ENCODE results near the gene TAS2R19. TPM values are rescaled to one million over a fixed set of nuclear protein-coding genes. Genes with fewer than 3 reads are reported as not detected.
"Not testable (repeated sequence)": the region's sequence is repeated elsewhere in the genome, so short reads cannot be mapped to it uniquely, and the experiment has no call there.

Gene TAS2R19
- polyA plus RNA-seq, 4 donors: 0.09 to 0.49 TPM; not detected in 2

DNA sequence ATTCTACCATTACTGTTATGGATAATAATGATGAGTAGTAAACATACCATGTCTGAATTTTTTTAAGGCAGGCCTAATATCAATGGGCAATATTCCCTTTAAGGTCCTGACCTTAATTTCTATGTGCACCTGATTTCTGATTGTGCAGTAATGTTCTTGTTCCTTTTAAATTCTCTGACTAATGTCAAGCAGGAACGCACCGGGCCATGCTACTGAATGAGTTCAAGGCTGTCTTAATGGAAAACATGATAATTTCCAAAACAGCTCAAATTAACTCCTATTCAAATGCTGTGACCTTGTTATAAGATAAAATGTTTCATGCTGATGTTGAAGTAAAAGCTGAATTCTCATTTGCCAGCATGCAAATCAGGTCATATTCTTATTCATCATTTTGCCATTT, 32.9 kb upstream of the TAS2R19 start:
- FAIRE-seq (no peak), DNase-seq (no peak)
- Histone ChIP-seq H3K9me3 (ENCODE audit: control insufficient read depth in 2 of 2, insufficient read depth in 1 of 2, low read depth in 1 of 2, low read length in 1 of 2) (peaks cover 0 to 8% of the 10 kb centered on the region in 2 donors), H3K4me1 (ENCODE audit: control insufficient read depth in 3 of 3, insufficient read depth in 2 of 3, low read depth in 1 of 3, low read length in 2 of 3) (no peaks in the 10 kb centered on the region), H3K36me3 (ENCODE audit: control insufficient read depth in 3 of 3, insufficient read depth in 2 of 3, low read depth in 1 of 3, low read length in 3 of 3) (no peaks in the 10 kb centered on the region), H3K4me3 (ENCODE audit: low read depth in 1 of 3, low read length in 3 of 3) (no peak overlapping the region), H3K27ac (ENCODE audit: low read depth in 1 of 3, low read length in 2 of 3) (no peak overlapping the region), H3K27me3 (ENCODE audit: control insufficient read depth in 3 of 3, insufficient read depth in 3 of 3, low read length in 3 of 3) (no peaks in the 10 kb centered on the region)
- WGBS, 3 donors: 97 to 98% (median 98%) methylated on average over 2 of the region's 2 CpGs

DNA sequence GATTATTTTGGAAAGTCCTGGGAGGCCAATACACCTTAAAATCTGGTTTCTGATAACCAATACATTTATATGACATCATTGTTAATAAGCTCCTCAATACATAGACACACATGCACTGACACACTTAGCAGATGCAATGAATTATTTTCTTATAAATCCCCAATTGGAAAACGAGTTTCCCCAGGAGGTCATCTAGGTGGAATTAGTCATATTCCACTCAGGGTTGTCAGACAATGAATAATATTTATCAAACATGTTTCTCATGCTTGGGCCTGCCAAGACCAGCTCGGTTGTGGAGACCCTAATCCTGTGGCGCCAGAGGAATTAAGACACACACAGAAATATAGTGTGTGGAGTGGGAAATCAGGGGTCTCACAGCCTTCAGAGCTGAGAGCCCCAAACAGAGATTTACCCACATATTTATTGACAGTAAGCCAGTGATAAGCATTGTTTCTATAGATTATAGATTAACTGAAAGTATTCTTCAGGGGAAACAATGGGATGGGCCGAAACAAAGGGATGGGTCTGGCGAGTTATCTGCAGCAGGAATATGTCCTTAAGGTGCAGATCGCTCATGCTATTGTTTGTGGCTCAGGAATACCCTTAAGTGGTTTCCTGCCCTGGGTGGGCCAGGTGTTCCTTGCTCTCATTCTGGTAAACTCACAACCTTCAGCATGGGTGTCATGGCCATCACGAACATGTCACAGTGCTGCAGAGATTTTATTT, 27.5 kb upstream of the TAS2R19 start:
- not testable (repeated sequence) for DNase-seq; H3K27me3 ChIP-seq (ENCODE audit: control insufficient read depth in 3 of 3, insufficient read depth in 3 of 3, low read length in 3 of 3); FAIRE-seq; H3K4me3 ChIP-seq (ENCODE audit: low read depth in 1 of 3, low read length in 3 of 3); H3K27ac ChIP-seq (ENCODE audit: low read depth in 1 of 3, low read length in 2 of 3); H3K36me3 ChIP-seq (ENCODE audit: control insufficient read depth in 3 of 3, insufficient read depth in 2 of 3, low read depth in 1 of 3, low read length in 3 of 3); H3K4me1 ChIP-seq (ENCODE audit: control insufficient read depth in 3 of 3, insufficient read depth in 2 of 3, low read depth in 1 of 3, low read length in 2 of 3)
- 96 to 100% (median 97%) methylated on average over 7 of the region's 7 CpGs for WGBS, 3 donors
- H3K9me3 ChIP-seq (ENCODE audit: control insufficient read depth in 2 of 2, insufficient read depth in 1 of 2, low read depth in 1 of 2, low read length in 1 of 2): peaks cover 0 to 13% of the 10 kb centered on the region in 2 donors

DNA sequence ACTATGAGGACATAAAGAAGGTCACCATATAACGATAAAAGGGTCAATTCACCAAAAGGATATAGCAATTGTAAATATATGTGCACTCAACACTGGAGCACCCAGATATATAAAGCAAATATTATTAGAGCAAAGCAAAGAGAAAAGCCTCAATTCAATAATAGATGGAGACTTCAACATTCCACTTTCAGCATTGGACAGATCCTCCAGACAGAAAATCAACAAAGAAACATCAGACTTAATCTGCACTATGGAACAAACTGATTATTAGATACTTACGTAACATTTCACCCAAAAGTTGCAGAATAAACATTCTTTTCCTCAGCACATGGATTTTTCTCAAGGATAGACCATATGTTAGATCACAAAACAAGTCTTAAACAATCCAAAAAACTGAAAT, 18.9 kb upstream of the TAS2R19 start:
- H3K4me3 ChIP-seq (ENCODE audit: low read depth in 1 of 3, low read length in 3 of 3); H3K27ac ChIP-seq (ENCODE audit: low read depth in 1 of 3, low read length in 2 of 3); DNase-seq; H3K36me3 ChIP-seq (ENCODE audit: control insufficient read depth in 3 of 3, insufficient read depth in 2 of 3, low read depth in 1 of 3, low read length in 3 of 3); H3K4me1 ChIP-seq (ENCODE audit: control insufficient read depth in 3 of 3, insufficient read depth in 2 of 3, low read depth in 1 of 3, low read length in 2 of 3); FAIRE-seq; H3K27me3 ChIP-seq (ENCODE audit: control insufficient read depth in 3 of 3, insufficient read depth in 3 of 3, low read length in 3 of 3); H3K9me3 ChIP-seq (ENCODE audit: control insufficient read depth in 2 of 2, insufficient read depth in 1 of 2, low read depth in 1 of 2, low read length in 1 of 2): not testable (repeated sequence)
- WGBS, 3 donors: 66 to 89% (median 70%) methylated on average over 2 of the region's 2 CpGs

DNA sequence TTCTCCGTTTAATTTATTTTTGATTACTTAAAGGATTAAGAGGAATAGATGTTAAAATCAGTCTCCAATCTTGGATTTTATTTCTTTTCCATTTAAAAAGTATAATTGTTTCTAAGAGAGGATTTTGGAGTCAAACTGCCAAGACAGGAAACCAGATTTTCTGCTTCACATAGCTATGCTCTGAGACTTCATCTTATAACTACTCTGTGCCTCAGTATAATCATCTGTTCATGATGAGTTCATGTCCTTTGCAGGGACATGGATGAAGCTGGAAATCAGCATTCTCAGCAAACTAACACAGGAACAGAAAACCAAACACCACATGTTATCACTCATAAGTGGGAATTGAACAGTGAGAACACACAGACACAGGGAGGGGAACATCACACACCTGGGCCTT, 17.7 kb upstream of the TAS2R19 start:
- no peak for FAIRE-seq
- no peak overlapping the region for H3K4me3 ChIP-seq (ENCODE audit: low read depth in 1 of 3, low read length in 3 of 3)
- DNase-seq: no peak
- H3K36me3 ChIP-seq (ENCODE audit: control insufficient read depth in 3 of 3, insufficient read depth in 2 of 3, low read depth in 1 of 3, low read length in 3 of 3): peaks cover 0 to 7% (median 2%) of the 10 kb centered on the region in 3 donors
- H3K27ac ChIP-seq (ENCODE audit: low read depth in 1 of 3, low read length in 2 of 3): no peak overlapping the region
- no peaks in the 10 kb centered on the region for H3K27me3 ChIP-seq (ENCODE audit: control insufficient read depth in 3 of 3, insufficient read depth in 3 of 3, low read length in 3 of 3)
- 73 to 93% (median 91%) methylated on average over 1 of the region's 1 CpG for WGBS, 3 donors
- H3K9me3 ChIP-seq (ENCODE audit: control insufficient read depth in 2 of 2, insufficient read depth in 1 of 2, low read depth in 1 of 2, low read length in 1 of 2): peaks cover 0 to 6% of the 10 kb centered on the region in 2 donors
- no peaks in the 10 kb centered on the region for H3K4me1 ChIP-seq (ENCODE audit: control insufficient read depth in 3 of 3, insufficient read depth in 2 of 3, low read depth in 1 of 3, low read length in 2 of 3)

DNA sequence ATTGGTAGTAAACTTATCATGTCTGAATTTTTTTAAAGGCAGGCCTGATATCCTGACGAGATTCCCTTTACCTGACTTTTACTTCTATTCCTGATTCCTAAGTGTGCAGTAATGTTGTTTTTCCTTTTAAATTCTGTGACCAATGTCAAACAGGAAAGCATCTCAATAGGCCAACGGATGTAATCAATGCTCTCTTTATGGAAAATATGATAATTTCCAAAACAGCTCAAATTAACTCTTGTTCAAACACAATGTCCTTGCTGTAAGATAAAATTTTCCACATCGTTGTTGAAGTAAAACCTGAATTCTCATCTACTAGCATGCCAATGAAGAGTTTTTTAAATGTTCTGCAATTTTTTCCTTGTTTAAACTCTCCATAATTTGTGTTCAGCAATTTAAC, 16.8 kb upstream of the TAS2R19 start:
- Histone ChIP-seq H3K4me3 (ENCODE audit: low read depth in 1 of 3, low read length in 3 of 3) (no peak overlapping the region), H3K27me3 (ENCODE audit: control insufficient read depth in 3 of 3, insufficient read depth in 3 of 3, low read length in 3 of 3) (no peaks in the 10 kb centered on the region), H3K27ac (ENCODE audit: low read depth in 1 of 3, low read length in 2 of 3) (no peak overlapping the region), H3K36me3 (ENCODE audit: control insufficient read depth in 3 of 3, insufficient read depth in 2 of 3, low read depth in 1 of 3, low read length in 3 of 3) (peaks cover 0 to 7% (median 0%) of the 10 kb centered on the region in 3 donors), H3K9me3 (ENCODE audit: control insufficient read depth in 2 of 2, insufficient read depth in 1 of 2, low read depth in 1 of 2, low read length in 1 of 2) (peaks cover 0 to 6% of the 10 kb centered on the region in 2 donors), H3K4me1 (ENCODE audit: control insufficient read depth in 3 of 3, insufficient read depth in 2 of 3, low read depth in 1 of 3, low read length in 2 of 3) (no peaks in the 10 kb centered on the region)
- DNase-seq: no peak
- 76 to 91% (median 85%) methylated on average over 3 of the region's 3 CpGs for WGBS, 3 donors
- FAIRE-seq: no peak

DNA sequence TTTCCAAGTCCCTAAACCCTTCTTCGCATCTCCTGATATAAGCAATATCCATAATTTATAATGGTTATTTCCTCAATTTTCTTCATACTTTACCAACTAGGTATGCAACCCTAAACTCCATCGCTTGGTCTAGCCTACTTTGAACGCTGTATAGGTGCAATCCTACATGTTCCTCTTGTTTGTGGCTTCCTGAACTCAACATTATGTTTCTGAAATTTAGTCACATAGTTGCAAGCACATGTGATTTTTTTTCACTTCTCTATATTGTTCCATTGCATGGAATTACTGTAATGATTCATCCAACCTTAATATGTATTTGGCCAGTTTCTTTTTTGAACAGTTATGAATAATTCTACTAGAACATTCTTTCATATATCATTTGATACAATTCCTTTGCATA, 11.5 kb upstream of the TAS2R19 start:
- WGBS, 3 donors: 100% methylated on average over 1 of the region's 3 CpGs; no CpG with 5 or more reads in 1 of the 3 donors
- not testable (repeated sequence) for DNase-seq; H3K4me3 ChIP-seq (ENCODE audit: low read depth in 1 of 3, low read length in 3 of 3); H3K9me3 ChIP-seq (ENCODE audit: control insufficient read depth in 2 of 2, insufficient read depth in 1 of 2, low read depth in 1 of 2, low read length in 1 of 2); H3K36me3 ChIP-seq (ENCODE audit: control insufficient read depth in 3 of 3, insufficient read depth in 2 of 3, low read depth in 1 of 3, low read length in 3 of 3); H3K4me1 ChIP-seq (ENCODE audit: control insufficient read depth in 3 of 3, insufficient read depth in 2 of 3, low read depth in 1 of 3, low read length in 2 of 3); FAIRE-seq; H3K27me3 ChIP-seq (ENCODE audit: control insufficient read depth in 3 of 3, insufficient read depth in 3 of 3, low read length in 3 of 3); H3K27ac ChIP-seq (ENCODE audit: low read depth in 1 of 3, low read length in 2 of 3)

DNA sequence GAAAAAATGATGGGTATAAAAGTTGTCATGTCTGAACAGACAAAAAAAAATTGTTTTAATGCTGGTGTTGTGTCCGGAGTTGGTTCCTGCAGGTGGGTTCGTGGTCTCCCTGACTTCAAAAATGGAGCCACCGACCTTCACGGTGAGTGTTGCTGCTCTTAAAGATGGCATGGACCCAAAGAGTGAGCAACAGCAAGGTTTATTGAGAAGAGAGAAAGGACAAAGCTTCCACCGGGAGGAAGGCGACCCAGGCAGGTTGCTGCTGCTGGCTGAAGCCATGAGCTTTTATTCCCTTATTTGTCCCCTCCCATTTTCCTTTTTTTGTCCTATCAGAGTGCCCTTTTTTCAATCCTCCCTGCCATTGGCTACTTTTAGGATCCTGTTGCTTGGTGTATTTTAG, 8.9 kb upstream of the TAS2R19 start, which contains the start of gene TAS2R31:
Gene TAS2R31 (minus strand): TSS at position 101 of the 400 bp plus-strand sequence. CDS start 72 bp downstream, at position 29.
- FAIRE-seq (no peak), DNase-seq (no peak)
- 96 to 98% (median 96%) methylated on average over 6 of the region's 6 CpGs for WGBS, 3 donors
- Histone ChIP-seq H3K4me1 (ENCODE audit: control insufficient read depth in 3 of 3, insufficient read depth in 2 of 3, low read depth in 1 of 3, low read length in 2 of 3) (no peaks in the 10 kb centered on the region), H3K27me3 (ENCODE audit: control insufficient read depth in 3 of 3, insufficient read depth in 3 of 3, low read length in 3 of 3) (no peaks in the 10 kb centered on the region), H3K36me3 (ENCODE audit: control insufficient read depth in 3 of 3, insufficient read depth in 2 of 3, low read depth in 1 of 3, low read length in 3 of 3) (peaks cover 0 to 7% (median 0%) of the 10 kb centered on the region in 3 donors), H3K27ac (ENCODE audit: low read depth in 1 of 3, low read length in 2 of 3) (no peak within 1 kb of the TSS), H3K9me3 (ENCODE audit: control insufficient read depth in 2 of 2, insufficient read depth in 1 of 2, low read depth in 1 of 2, low read length in 1 of 2) (peaks cover 0 to under 1% of the 10 kb centered on the region in 2 donors), H3K4me3 (ENCODE audit: low read depth in 1 of 3, low read length in 3 of 3) (no peak within 1 kb of the TSS)

DNA sequence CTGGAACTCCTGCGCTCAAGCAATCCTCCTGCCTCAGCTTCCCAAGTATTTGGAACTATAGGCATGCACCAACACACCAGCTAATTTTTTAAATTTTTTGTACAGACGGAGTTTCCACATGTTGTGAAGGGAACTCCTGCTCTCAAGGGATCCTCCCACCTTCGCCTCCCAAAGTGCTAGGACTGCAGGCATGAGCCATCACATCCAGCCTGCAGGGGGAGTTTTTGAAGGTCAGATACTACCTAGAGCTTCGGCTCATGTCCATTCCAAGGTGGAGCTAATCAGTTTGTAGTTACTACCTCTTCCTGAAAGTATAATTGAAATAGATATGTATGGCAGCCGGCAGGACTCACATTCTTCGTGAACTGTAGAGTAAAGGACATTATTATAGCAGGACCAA, 3.7 kb upstream of the TAS2R19 start:
- Histone ChIP-seq H3K27ac (ENCODE audit: low read depth in 1 of 3, low read length in 2 of 3) (no peak overlapping the region), H3K36me3 (ENCODE audit: control insufficient read depth in 3 of 3, insufficient read depth in 2 of 3, low read depth in 1 of 3, low read length in 3 of 3) (peaks cover 0 to 9% (median 0%) of the 10 kb centered on the region in 3 donors), H3K9me3 (ENCODE audit: control insufficient read depth in 2 of 2, insufficient read depth in 1 of 2, low read depth in 1 of 2, low read length in 1 of 2) (peaks cover 0 to 8% of the 10 kb centered on the region in 2 donors), H3K4me1 (ENCODE audit: control insufficient read depth in 3 of 3, insufficient read depth in 2 of 3, low read depth in 1 of 3, low read length in 2 of 3) (no peaks in the 10 kb centered on the region), H3K27me3 (ENCODE audit: control insufficient read depth in 3 of 3, insufficient read depth in 3 of 3, low read length in 3 of 3) (no peaks in the 10 kb centered on the region), H3K4me3 (ENCODE audit: low read depth in 1 of 3, low read length in 3 of 3) (no peak overlapping the region)
- no peak for DNase-seq
- 93 to 96% (median 93%) methylated on average over 6 of the region's 6 CpGs for WGBS, 3 donors
- FAIRE-seq: no peak

DNA sequence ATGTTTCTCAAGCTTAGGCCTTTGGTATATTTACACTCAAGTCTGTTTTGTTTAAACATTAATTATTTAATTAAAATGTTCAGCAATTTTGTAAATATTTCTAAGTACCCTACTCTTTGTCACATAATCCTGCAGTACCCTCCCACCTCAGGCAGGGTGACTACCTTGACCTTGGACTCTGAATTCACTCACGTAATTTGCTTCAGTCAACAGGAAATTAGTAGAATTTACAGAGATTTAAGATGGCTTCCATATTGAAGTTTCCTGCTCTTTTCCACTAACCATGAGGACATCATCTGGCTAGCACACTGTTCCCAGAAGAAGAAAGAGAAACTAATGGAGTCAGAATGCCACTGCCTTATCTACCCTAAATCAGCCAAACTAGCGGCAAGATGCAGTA, 967 bp upstream of the TAS2R19 start:
- DNase-seq (no peak), FAIRE-seq (no peak)
- Histone ChIP-seq H3K9me3 (ENCODE audit: control insufficient read depth in 2 of 2, insufficient read depth in 1 of 2, low read depth in 1 of 2, low read length in 1 of 2) (peaks cover 0 to 8% of the 10 kb centered on the region in 2 donors), H3K27me3 (ENCODE audit: control insufficient read depth in 3 of 3, insufficient read depth in 3 of 3, low read length in 3 of 3) (no peaks in the 10 kb centered on the region), H3K4me3 (ENCODE audit: low read depth in 1 of 3, low read length in 3 of 3) (no peak overlapping the region), H3K27ac (ENCODE audit: low read depth in 1 of 3, low read length in 2 of 3) (no peak overlapping the region), H3K4me1 (ENCODE audit: control insufficient read depth in 3 of 3, insufficient read depth in 2 of 3, low read depth in 1 of 3, low read length in 2 of 3) (no peaks in the 10 kb centered on the region), H3K36me3 (ENCODE audit: control insufficient read depth in 3 of 3, insufficient read depth in 2 of 3, low read depth in 1 of 3, low read length in 3 of 3) (peaks cover 0 to 9% (median 0%) of the 10 kb centered on the region in 3 donors)
- WGBS, 3 donors: 66 to 84% (median 69%) methylated on average over 2 of the region's 2 CpGs
